ENCODE results near the gene TTC39C.

DNA sequence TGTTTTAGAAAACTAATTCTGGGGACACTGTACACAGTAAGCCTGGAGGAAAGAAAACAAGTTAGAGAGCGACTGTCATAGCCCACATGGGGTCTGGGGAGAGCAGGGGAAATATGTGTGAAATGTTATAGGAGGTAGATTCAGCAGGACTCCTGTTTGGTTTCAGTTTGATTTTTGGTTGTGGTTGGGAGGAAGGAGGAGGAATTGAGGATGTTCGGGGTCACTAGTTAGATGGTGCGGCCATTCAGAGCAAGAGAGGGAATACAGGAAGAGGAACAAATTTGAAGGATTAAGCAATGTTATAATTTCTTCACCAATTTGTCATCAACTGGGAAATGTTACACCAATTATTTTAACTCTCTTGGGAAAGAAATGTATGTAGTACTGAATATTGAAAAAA, 25.1 kb downstream of the TTC39C start:
- TF ChIP-seq, protein P1, sequence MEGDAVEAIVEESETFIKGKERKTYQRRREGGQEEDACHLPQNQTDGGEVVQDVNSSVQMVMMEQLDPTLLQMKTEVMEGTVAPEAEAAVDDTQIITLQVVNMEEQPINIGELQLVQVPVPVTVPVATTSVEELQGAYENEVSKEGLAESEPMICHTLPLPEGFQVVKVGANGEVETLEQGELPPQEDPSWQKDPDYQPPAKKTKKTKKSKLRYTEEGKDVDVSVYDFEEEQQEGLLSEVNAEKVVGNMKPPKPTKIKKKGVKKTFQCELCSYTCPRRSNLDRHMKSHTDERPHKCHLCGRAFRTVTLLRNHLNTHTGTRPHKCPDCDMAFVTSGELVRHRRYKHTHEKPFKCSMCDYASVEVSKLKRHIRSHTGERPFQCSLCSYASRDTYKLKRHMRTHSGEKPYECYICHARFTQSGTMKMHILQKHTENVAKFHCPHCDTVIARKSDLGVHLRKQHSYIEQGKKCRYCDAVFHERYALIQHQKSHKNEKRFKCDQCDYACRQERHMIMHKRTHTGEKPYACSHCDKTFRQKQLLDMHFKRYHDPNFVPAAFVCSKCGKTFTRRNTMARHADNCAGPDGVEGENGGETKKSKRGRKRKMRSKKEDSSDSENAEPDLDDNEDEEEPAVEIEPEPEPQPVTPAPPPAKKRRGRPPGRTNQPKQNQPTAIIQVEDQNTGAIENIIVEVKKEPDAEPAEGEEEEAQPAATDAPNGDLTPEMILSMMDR (IDR thresholded peaks at IDR 0.05 in 8 of 11, conservative IDR thresholded peaks at IDR 0.05 in 3 of 11) = no peak
- TF ChIP-seq POLR2AphosphoS5 (IDR thresholded peaks at IDR 0.05) (no peak), POLR2A (IDR thresholded peaks at IDR 0.05) (no peak)
